Heart left ventricle (tissue), 13 donors: ENCODE data around the gene MAP3K3.

Source experiments
- POLR2A ChIP-seq, 2 donors: fragments of 450-650 bp; IDR thresholded peaks; one replicate each; pipeline ENCODE4 v1.6.1; 2017; ENCODE audit warnings: antibody characterized with exemption in 2 of 2, mild to moderate bottlenecking in 2 of 2, moderate library complexity in 2 of 2
- TF ChIP-seq, protein P1 (sequence below), 12 donors: fragments of 200-600 bp; sonication (generic) in 4 of 12; IDR thresholded peaks; one replicate each; pipeline versions ENCODE4 v1.5.0 to v1.8.0; 2018 to 2022; ENCODE audit warnings: antibody characterized with exemption in 12 of 12, mild to moderate bottlenecking in 5 of 12
- donor health status: ischemic (EF 13 %, LVEDD 7.1; RV severe dilation, severe dysfunction).
- donor health status: DM: no; HTN: yes; CAD: no.
- donor health status: DM: no; HTN: no; CAD: no.
- donor health status: ischemic (EF 25% LVEDD 6.9; RV normal size, moderate dysfunction).
- donor health status: ischemic (EF 25% LVEDD 5.7; RV mildly dilated, moderate dysfunction).
- donor health status: ischemic (EF 35%, LVEDD 5.7; RV mildly dilated, moderate dysfunction).
- donor health status: nonischemic (EF 11% LVEDD 7.7; RV severe dilation, severe dysfunction).
- donor health status: DM: yes; HTN: yes; CAD: no.
- donor health status: PGD.
- donor health status: ischemic (EF 29% LVEDD 5.4; RV normal size, mild dysfunction).
- donor health status: nonischemic (EF 23%, LVEDD 6.1; RV moderate dilation, normal function).

DNA sequence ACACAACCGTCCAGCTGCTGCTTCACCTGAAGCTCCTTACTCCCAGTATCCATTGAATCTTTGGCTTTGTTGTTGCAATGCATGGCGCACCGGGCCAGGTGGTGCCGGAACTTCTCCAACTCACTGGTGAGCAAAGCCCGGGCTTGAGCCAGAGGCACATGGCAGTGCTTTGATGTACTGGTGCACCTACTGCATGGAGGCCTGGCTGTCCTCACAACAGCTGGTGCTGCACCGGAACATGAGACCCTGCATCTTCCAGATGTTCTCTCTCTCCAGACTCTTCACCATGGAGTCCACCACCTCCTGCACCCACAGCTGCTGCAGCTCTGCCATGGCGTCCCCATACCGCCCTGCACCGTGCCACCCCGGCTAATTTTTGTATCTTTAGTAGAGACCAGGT, 11.4 kb upstream of the MAP3K3 start:
- TF ChIP-seq, protein P1, sequence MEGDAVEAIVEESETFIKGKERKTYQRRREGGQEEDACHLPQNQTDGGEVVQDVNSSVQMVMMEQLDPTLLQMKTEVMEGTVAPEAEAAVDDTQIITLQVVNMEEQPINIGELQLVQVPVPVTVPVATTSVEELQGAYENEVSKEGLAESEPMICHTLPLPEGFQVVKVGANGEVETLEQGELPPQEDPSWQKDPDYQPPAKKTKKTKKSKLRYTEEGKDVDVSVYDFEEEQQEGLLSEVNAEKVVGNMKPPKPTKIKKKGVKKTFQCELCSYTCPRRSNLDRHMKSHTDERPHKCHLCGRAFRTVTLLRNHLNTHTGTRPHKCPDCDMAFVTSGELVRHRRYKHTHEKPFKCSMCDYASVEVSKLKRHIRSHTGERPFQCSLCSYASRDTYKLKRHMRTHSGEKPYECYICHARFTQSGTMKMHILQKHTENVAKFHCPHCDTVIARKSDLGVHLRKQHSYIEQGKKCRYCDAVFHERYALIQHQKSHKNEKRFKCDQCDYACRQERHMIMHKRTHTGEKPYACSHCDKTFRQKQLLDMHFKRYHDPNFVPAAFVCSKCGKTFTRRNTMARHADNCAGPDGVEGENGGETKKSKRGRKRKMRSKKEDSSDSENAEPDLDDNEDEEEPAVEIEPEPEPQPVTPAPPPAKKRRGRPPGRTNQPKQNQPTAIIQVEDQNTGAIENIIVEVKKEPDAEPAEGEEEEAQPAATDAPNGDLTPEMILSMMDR (IDR thresholded peaks at IDR 0.05): no peak
- no peak for TF ChIP-seq POLR2A (IDR thresholded peaks at IDR 0.05)
